IPS-20b (cell line): Measurements from ENCODE around the gene ABLIM2.

Source experiments
- H3K27ac ChIP-seq: one replicate; pipeline ENCODE4 v1.5.1; 2013; ENCODE audit warnings: low read length
- H3K27me3 ChIP-seq: 2 replicates; pipeline ENCODE4 v1.6.1; 2013; ENCODE audit warnings: mild to moderate bottlenecking, low read length, inconsistent platforms; ENCODE audit not compliant: insufficient read depth
- H3K36me3 ChIP-seq: 2 replicates; pipeline ENCODE4 v1.6.1; 2013; ENCODE audit warnings: low read depth, mild to moderate bottlenecking, inconsistent platforms, low read length, moderate library complexity; ENCODE audit not compliant: insufficient read depth
- H3K4me1 ChIP-seq: 2 replicates; pipeline ENCODE4 v1.6.1; 2013; ENCODE audit warnings: mild to moderate bottlenecking, control low read depth, inconsistent platforms, low read length, moderate library complexity; ENCODE audit not compliant: insufficient read depth
- H3K4me3 ChIP-seq: 2 replicates; pipeline ENCODE4 v1.5.1; 2013; ENCODE audit warnings: mild to moderate bottlenecking, low read length, inconsistent platforms
- H3K9ac ChIP-seq: 2 replicates; pipeline ENCODE4 v1.6.1; 2013; ENCODE audit warnings: low read depth, mild to moderate bottlenecking, inconsistent platforms, low read length, moderate library complexity
- H3K9me3 ChIP-seq: 2 replicates; pipeline ENCODE4 v1.6.1; 2013; ENCODE audit warnings: mild to moderate bottlenecking, low read depth, low read length, inconsistent platforms; ENCODE audit not compliant: insufficient read depth

Gene ABLIM2

DNA sequence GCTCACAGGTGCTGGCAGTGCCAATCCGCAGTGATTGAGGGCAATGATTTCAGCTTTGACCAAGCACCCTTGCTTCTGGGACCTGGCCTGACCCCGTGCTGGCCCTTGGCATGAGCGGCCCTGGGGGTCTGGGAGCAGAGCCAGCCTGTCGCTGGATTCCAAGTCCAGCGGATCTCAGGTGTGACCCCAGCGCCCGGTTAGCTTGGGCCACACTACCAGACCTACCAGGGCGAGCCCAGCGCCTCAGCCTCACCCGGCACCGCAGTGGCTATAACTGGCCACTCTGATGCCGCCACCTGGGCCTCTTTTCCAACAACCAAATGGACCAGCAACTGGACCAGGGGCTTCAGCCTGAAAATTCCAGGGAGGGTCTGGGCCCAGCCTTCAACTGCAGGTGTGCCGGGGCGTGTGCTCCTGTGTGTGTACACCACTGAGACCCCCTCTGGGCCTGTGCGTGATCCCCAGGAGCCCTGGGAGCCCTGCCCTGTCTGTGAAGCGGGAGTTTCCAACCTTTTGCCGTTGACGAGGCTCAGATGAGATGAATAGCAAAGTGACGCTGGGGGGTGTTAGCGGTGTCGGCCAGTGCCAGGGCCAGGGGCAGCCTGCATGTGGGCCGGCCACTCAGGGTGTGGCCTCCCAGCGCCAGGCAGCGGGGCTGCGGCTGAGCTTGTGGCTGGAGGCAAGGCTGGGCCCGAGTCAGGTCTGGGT is 41.1 kb upstream of the ABLIM2 start:
- H3K9ac ChIP-seq, result no peak overlapping the region
- H3K27ac ChIP-seq, result no peak overlapping the region

DNA sequence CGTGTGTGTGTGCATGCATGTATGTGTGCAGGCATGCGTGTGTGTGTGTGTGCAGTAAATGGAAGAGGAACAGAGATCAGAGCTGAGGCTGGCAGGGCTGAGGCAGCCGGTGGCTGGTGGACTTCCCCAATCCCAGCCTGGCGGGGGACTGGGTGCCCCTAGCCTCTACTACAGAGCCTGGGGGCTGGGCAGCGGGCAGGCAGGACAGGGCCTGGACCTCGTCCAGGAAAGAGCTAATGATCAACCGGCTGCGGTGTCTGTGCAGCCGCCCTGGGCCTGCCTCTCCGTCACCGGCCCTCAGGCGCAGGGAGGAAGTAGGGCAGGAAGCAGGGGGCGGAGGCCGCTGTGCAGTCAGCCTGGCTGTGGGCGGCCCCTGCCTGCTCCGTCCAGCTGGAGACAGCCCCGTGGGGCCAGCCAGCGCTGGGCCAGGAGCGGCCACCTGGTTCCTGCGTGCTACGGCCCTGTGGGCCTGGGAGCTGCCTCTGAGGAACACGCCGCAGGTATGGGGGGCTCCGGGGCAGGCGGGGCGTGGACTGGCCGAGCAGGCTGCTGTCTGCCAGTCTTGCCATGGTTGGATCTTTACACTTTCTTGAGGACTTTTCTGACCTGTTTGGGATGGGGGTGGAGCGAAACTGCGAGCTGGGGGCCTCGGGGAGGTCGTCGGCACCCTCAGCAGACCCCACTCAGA is 40.4 kb upstream of the ABLIM2 start, which contains the start of gene SH3TC1:
TSS of gene SH3TC1 (plus strand) at position 385 of the 688 bp plus-strand sequence. CDS start 5,905 bp downstream, outside the sequence.
- no peaks in the 10 kb centered on the region for H3K27me3 ChIP-seq
- H3K4me3 ChIP-seq, result no peak within 1 kb of the TSS
- no peaks in the 10 kb centered on the region for H3K36me3 ChIP-seq
- H3K9me3 ChIP-seq, result no peaks in the 10 kb centered on the region
- no peaks in the 10 kb centered on the region for H3K4me1 ChIP-seq
- H3K9ac ChIP-seq, result no peak within 1 kb of the TSS
- no peak within 1 kb of the TSS for H3K27ac ChIP-seq

More for the DNA sequence above, 41.1 kb upstream of the ABLIM2 start:
- no peaks in the 10 kb centered on the region for H3K27me3 ChIP-seq
- no peaks in the 10 kb centered on the region for H3K9me3 ChIP-seq
- no peaks in the 10 kb centered on the region for H3K36me3 ChIP-seq
- no peak overlapping the region for H3K4me3 ChIP-seq
- no peaks in the 10 kb centered on the region for H3K4me1 ChIP-seq

DNA sequence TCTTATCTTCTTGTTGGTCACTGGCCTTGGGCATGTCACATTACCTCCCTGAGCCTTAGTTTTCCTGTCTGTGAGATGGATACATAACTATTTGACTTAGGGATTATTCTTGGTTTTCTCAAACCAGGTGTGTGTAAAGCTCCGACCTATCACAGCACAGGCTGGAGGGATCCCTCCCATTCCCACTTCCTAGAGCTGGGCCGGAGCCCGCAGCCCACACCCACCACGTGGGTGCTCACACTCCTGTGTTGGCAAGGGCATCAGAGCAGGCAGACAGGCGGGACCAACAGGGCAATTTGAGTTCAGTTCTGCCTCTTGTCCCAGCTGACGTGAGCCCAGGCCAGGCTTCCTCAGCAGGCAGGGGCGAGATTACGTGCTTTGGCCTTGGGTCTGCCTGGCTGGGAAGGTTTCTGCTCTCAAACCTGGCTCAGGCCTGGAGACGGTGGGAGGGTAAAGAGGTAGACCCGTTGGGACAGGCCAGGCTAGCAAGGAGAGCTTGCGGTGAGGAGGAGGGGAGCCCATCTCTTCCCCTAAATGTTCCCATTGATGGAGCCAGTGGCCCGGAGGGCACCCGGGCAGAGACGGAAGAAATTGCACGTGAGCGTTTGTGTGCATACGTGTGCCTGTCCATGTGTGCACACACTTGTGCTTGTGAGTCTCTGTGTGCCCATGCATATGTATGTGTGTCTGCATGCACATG is 39.7 kb upstream of the ABLIM2 start:
- H3K27me3 ChIP-seq, result no peaks in the 10 kb centered on the region
- H3K9ac ChIP-seq, result no peak overlapping the region
- H3K4me3 ChIP-seq, result no peak overlapping the region
- H3K4me1 ChIP-seq, result peaks cover 2% of the 10 kb centered on the region; the same call in 1 of the 2 replicates
- H3K9me3 ChIP-seq, result no peaks in the 10 kb centered on the region
- H3K36me3 ChIP-seq, result no peaks in the 10 kb centered on the region
- no peak overlapping the region for H3K27ac ChIP-seq

DNA sequence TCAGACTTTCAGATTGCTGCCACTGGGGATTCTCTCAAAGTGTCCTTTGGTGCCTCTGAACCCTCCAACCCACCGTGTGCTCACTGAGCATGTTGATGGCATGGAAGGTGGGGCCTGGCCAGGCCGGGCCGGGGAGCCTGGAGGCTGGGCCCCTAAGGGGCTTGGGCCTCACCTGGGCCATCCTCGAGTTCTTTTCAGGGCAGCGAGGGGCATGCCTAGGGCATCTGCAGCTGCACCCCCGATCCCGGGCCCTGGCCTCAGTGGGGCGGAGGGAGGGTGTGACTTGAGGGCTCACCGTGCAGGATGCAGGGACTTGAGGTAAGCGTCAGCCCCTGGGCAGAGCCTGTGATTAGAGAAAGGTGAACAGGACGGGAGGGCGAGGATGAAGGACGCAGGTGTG is 38.9 kb upstream of the ABLIM2 start:
- H3K27ac ChIP-seq, result no peak overlapping the region
- H3K27me3 ChIP-seq, result no peaks in the 10 kb centered on the region
- H3K4me1 ChIP-seq, result peaks cover 3% of the 10 kb centered on the region; the same call in 1 of the 2 replicates

DNA sequence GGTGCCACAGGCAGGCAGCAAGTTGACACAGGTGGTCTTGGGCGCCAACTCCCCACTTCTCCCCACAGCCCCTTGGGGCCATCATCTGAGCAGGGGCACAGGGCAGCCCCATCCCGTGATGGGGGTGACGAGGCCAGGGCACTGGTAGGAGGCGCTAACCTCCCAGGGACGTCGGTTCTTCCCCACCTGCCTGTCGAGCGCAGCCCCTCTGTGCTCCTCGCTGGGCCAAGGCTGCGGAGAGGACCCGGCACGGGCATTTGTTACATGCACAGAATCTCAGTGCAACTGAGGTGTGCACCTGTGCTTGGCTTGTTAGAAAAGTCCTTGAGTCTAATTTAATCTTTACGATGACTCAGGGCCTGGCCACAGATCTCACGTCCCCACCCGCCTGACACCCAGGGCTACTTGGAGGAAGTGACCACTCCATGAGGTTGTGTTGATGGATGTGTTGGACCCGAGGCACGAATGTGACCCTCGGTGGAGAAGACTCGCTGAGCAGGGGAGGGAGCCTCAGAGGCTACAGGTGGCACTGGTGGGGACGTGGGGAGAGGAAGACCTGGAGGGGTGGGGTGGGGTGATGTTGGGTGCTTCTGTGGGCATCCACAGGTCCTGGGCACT is 37.3 kb upstream of the ABLIM2 start:
- Histone ChIP-seq H3K9me3 (no peaks in the 10 kb centered on the region), H3K9ac (no peak overlapping the region), H3K4me1 (peaks cover 3% of the 10 kb centered on the region; the same call in 1 of the 2 replicates), H3K27ac (no peak overlapping the region), H3K27me3 (no peaks in the 10 kb centered on the region), H3K36me3 (no peaks in the 10 kb centered on the region), H3K4me3 (no peak overlapping the region)

More for the DNA sequence above, 38.9 kb upstream of the ABLIM2 start:
- Histone ChIP-seq H3K9me3 (no peaks in the 10 kb centered on the region), H3K36me3 (no peaks in the 10 kb centered on the region), H3K9ac (no peak overlapping the region), H3K4me3 (no peak overlapping the region)

DNA sequence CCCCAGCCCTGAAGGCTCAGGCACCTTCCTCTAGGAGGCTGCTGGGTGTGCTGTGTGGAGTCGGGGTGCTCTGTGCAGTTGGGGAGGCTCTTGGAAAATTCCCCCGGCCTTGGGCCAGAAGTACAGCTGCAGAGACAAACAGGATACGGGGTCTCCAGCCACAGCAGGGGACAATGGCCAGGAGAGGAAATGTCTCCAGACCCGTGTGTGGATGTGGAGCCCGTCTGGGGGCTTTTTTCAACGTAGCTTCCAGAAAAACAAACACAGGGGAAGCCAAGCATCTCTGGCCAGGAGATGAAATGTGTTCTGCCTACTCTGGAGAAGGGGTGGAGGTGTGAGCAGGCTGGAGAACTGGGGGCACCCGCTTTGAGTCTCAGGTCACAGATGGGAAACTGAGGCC is 36.8 kb upstream of the ABLIM2 start:
- no peak overlapping the region for H3K27ac ChIP-seq
- H3K9me3 ChIP-seq, result no peaks in the 10 kb centered on the region

DNA sequence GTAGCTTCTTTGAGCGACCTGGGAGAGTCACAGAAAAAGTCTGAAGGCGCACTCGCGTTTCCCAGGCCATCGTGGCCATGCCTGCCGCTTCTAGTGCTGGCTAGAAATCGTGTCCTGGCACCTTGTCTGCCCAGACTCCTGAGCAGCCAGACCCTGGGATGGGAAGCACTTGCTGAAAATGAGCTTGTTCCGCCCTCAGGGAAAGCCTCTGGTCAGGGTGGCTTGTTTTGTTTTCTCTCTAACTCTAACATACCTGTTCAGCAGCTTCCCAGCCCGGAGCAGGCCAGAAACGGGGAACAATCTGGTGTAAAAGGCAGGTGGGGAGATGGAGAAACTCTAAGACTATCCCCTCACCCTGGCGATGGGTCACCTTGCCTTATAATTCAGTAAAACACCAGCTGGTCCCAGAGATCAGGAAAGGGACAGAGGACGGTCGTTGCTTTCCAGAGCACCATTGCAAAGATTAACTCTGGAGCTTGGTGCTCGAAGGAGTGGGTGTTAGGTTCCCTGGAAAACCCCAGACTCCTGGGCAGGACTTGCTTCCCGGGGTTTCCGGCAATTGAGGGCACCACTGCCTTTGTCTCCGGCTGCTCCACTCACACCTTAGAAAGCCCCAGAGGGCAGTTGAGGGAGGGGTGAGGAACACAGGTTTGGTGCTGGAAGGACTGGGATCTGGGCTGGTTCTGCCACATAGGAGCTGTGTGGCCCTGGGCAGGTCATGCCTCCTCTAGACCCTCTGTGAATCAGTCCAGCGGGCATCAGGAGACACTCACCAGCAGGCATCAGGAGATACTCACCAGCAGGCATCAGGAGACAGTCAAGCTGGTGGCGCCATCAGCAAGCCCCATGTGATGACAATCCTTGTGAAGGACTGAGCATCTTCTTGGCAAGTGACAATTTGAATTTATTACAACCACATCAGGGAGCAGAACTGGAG is 36.0 kb upstream of the ABLIM2 start:
- H3K9me3 ChIP-seq, result no peaks in the 10 kb centered on the region
- no peak overlapping the region for H3K27ac ChIP-seq
- no peak overlapping the region for H3K9ac ChIP-seq
- peaks cover 3% of the 10 kb centered on the region; the same call in 1 of the 2 replicates for H3K4me1 ChIP-seq
- no peak overlapping the region for H3K4me3 ChIP-seq
- H3K27me3 ChIP-seq, result no peaks in the 10 kb centered on the region
- no peaks in the 10 kb centered on the region for H3K36me3 ChIP-seq

More for the DNA sequence above, 36.8 kb upstream of the ABLIM2 start:
- Histone ChIP-seq H3K9ac (no peak overlapping the region), H3K4me3 (no peak overlapping the region), H3K4me1 (peaks cover 3% of the 10 kb centered on the region; the same call in 1 of the 2 replicates), H3K36me3 (no peaks in the 10 kb centered on the region), H3K27me3 (no peaks in the 10 kb centered on the region)

- H3K4me3 ChIP-seq, result no peak overlapping the region
- no peak overlapping the region for H3K27ac ChIP-seq
- H3K9me3 ChIP-seq, result no peaks in the 10 kb centered on the region
- no peaks in the 10 kb centered on the region for H3K36me3 ChIP-seq
- H3K4me1 ChIP-seq, result peaks cover 3% of the 10 kb centered on the region; the same call in 1 of the 2 replicates
- no peaks in the 10 kb centered on the region for H3K27me3 ChIP-seq
- H3K9ac ChIP-seq, result no peak overlapping the region
Observed at GRCh38 chr4:8192748-8193738, 34.4 kb upstream of the ABLIM2 start.

- H3K27me3 ChIP-seq, result no peaks in the 10 kb centered on the region
- H3K36me3 ChIP-seq, result no peaks in the 10 kb centered on the region
- no peaks in the 10 kb centered on the region for H3K9me3 ChIP-seq
- H3K27ac ChIP-seq, result no peak overlapping the region
- H3K4me1 ChIP-seq, result peaks cover 3% of the 10 kb centered on the region; the same call in 1 of the 2 replicates
- H3K4me3 ChIP-seq, result no peak overlapping the region
- no peak overlapping the region for H3K9ac ChIP-seq
Observed at GRCh38 chr4:8191136-8191747, 32.6 kb upstream of the ABLIM2 start.
